Panc1 (cell line): ENCODE results near the gene OPTN. TPM values are rescaled to one million over a fixed set of nuclear protein-coding genes. Genes with fewer than 3 reads are reported as not detected.
"Not testable (repeated sequence)": the region's sequence is repeated elsewhere in the genome, so short reads cannot be mapped to it uniquely, and the experiment has no call there.

Experiments
- ATAC-seq: fragments of 200-7000 bp; cut with Tn5 transposase; 2 replicates; pipeline ENCODE4 v1.9.1; 2020; ENCODE audit warnings: mild to moderate bottlenecking, moderate library complexity
- BruUV-seq: library from RNA; stranded (reverse); fragments of 400-500 nt; replicated peaks from 2 replicates; lab custom pipeline; 2021; lab: Mats Ljungman, UMichigan
- CTCF ChIA-PET: fragments of 300-600 bp; sonication (Branson Sonifier 250); formaldehyde crosslinking; loops from one replicate; lab custom pipeline; 2022; ENCODE audit warnings: antibody characterized with exemption; lab: Charles Lee
- POLR2A ChIA-PET: fragments of 300-600 bp; sonication (Branson Sonifier 250); formaldehyde crosslinking; loops from one replicate; lab custom pipeline; 2022; ENCODE audit warnings: antibody characterized with exemption; lab: Charles Lee
- DNase-seq: peaks from one replicate; pipeline ENCODE4 v3.0.0-alpha.2; 2010; ENCODE audit warnings: low read depth, low spot score
- H3K27ac ChIP-seq: 2 replicates; pipeline ENCODE4 v1.5.1; 2011; ENCODE audit warnings: mild to moderate bottlenecking, low read length, inconsistent platforms
- H3K27me3 ChIP-seq: fragments of 200-500 bp; sonication (Bioruptor generic); 2 replicates; pipeline ENCODE4 v1.6.0; 2014; ENCODE audit warnings: low read length, inconsistent platforms; ENCODE audit not compliant: control insufficient read depth, insufficient read depth
- H3K36me3 ChIP-seq: fragments of 200-500 bp; sonication (Bioruptor generic); 2 replicates; pipeline ENCODE4 v1.5.1; 2014; ENCODE audit warnings: inconsistent platforms, mild to moderate bottlenecking, low read length, moderate library complexity; ENCODE audit not compliant: control insufficient read depth, insufficient read depth
- H3K4me1 ChIP-seq: 2 replicates; pipeline ENCODE4 v1.5.1; 2011; ENCODE audit warnings: inconsistent platforms, mild to moderate bottlenecking, low read length, moderate library complexity; ENCODE audit not compliant: control insufficient read depth, insufficient read depth
- H3K4me3 ChIP-seq, 2 experiments: 2 replicates each; pipeline ENCODE4 v1.5.1; 2011 to 2012; ENCODE audit warnings: low read depth in 2 of 2, low read length in 2 of 2, mild to moderate bottlenecking in 2 of 2, inconsistent platforms in 1 of 2, moderate library complexity in 1 of 2
- H3K9me3 ChIP-seq: fragments of 200-500 bp; sonication (Bioruptor generic); 2 replicates; pipeline ENCODE4 v1.5.1; 2014; ENCODE audit warnings: low read depth, mild to moderate bottlenecking, inconsistent platforms, low read length, moderate library complexity; ENCODE audit not compliant: control insufficient read depth, insufficient read depth
- POLR2AphosphoS5 ChIP-seq: IDR thresholded peaks from 2 replicates; pipeline ENCODE4 v1.6.1; 2012; ENCODE audit warnings: mild to moderate bottlenecking, low read depth, low read length, moderate library complexity
- SIN3A ChIP-seq: IDR thresholded peaks from 2 replicates; pipeline ENCODE4 v1.6.1; 2012; ENCODE audit warnings: low read depth, mild to moderate bottlenecking, low read length, moderate library complexity, borderline replicate concordance; ENCODE audit not compliant: insufficient read depth
- TCF7L2 ChIP-seq: IDR thresholded peaks from 2 replicates; pipeline ENCODE4 v1.6.1; 2011; ENCODE audit warnings: mild to moderate bottlenecking, low read depth, low read length, inconsistent platforms
- in situ Hi-C: cut with HindIII; loops from 2 replicates; pipeline ENCODE4 v1.10.0; 2016; ENCODE audit warnings: low sequenced_read_pairs, low pct_unique_long_range_greater_than_20kb
- intact Hi-C: fragments of 100-400 bp; cut with micrococcal nuclease; formaldehyde crosslinking; loops from one replicate; pipeline ENCODE4 v1.10.0; 2022; ENCODE audit not compliant: unreplicated experiment
- total RNA-seq: library from RNA; stranded (reverse); gene quantifications from one replicate; pipeline ENCODE4 v1.2.1, GENCODE V29; 2021; ENCODE audit not compliant: unreplicated experiment
- TF ChIP-seq, protein P1 (sequence below): fragments of 450-650 bp; IDR thresholded peaks from 2 replicates; pipeline ENCODE4 v1.5.1; 2017; ENCODE audit warnings: mild to moderate bottlenecking
- TF ChIP-seq, protein P2 (sequence below), 2 experiments: IDR thresholded peaks; 2 replicates each; pipeline ENCODE4 v1.6.1; 2011 to 2012; ENCODE audit warnings: low read depth in 2 of 2, control low read depth in 1 of 2, low read length in 1 of 2, mild to moderate bottlenecking in 1 of 2, moderate library complexity in 1 of 2; ENCODE audit not compliant: insufficient read depth in 1 of 2

Gene OPTN
- total RNA-seq, 1 experiment from 2014 or later: 66.8 TPM

DNA sequence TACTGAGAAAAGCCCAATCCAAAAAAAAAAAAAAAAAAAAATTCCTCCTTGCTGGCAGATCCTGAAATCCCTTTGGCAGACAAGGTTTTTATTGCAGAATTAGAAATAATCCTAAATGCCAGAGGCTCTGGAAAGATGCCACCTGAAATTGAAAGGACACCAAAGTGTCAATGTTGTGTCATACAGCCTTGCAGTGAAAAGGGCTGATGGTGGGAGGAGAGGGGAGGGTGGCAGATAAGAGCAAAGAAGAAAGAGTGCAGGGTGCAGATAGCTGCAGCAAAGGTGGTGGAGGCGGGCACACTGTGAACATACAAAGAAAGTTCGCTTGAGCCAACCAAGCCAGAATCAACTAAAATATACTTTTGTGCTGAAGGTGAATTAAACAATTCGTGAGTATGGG, 8.2 kb upstream of the OPTN start:
- no peaks in the 10 kb centered on the region for H3K27me3 ChIP-seq
- BruUV-seq: no TSS peak
- H3K9me3 ChIP-seq: no peaks in the 10 kb centered on the region
- TF ChIP-seq, protein P1, sequence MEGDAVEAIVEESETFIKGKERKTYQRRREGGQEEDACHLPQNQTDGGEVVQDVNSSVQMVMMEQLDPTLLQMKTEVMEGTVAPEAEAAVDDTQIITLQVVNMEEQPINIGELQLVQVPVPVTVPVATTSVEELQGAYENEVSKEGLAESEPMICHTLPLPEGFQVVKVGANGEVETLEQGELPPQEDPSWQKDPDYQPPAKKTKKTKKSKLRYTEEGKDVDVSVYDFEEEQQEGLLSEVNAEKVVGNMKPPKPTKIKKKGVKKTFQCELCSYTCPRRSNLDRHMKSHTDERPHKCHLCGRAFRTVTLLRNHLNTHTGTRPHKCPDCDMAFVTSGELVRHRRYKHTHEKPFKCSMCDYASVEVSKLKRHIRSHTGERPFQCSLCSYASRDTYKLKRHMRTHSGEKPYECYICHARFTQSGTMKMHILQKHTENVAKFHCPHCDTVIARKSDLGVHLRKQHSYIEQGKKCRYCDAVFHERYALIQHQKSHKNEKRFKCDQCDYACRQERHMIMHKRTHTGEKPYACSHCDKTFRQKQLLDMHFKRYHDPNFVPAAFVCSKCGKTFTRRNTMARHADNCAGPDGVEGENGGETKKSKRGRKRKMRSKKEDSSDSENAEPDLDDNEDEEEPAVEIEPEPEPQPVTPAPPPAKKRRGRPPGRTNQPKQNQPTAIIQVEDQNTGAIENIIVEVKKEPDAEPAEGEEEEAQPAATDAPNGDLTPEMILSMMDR: no peak
- TF ChIP-seq, protein P2, sequence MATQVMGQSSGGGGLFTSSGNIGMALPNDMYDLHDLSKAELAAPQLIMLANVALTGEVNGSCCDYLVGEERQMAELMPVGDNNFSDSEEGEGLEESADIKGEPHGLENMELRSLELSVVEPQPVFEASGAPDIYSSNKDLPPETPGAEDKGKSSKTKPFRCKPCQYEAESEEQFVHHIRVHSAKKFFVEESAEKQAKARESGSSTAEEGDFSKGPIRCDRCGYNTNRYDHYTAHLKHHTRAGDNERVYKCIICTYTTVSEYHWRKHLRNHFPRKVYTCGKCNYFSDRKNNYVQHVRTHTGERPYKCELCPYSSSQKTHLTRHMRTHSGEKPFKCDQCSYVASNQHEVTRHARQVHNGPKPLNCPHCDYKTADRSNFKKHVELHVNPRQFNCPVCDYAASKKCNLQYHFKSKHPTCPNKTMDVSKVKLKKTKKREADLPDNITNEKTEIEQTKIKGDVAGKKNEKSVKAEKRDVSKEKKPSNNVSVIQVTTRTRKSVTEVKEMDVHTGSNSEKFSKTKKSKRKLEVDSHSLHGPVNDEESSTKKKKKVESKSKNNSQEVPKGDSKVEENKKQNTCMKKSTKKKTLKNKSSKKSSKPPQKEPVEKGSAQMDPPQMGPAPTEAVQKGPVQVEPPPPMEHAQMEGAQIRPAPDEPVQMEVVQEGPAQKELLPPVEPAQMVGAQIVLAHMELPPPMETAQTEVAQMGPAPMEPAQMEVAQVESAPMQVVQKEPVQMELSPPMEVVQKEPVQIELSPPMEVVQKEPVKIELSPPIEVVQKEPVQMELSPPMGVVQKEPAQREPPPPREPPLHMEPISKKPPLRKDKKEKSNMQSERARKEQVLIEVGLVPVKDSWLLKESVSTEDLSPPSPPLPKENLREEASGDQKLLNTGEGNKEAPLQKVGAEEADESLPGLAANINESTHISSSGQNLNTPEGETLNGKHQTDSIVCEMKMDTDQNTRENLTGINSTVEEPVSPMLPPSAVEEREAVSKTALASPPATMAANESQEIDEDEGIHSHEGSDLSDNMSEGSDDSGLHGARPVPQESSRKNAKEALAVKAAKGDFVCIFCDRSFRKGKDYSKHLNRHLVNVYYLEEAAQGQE (IDR thresholded peaks at IDR 0.05; ENCODE audit: insufficient read depth in 1 of 2, low read depth in 2 of 2, low read length in 1 of 2): no peak
- no peak for TF ChIP-seq POLR2AphosphoS5
- TF ChIP-seq SIN3A: no peak
- TF ChIP-seq TCF7L2: no peak
- no peak overlapping the region for H3K27ac ChIP-seq
- no peak overlapping the region for H3K4me3 ChIP-seq
- intact Hi-C loops: no loop called here
- ChIA-PET POLR2A (no interaction called here), CTCF (no interaction called here)
- H3K36me3 ChIP-seq: no peaks in the 10 kb centered on the region
- DNase-seq (no peak), ATAC-seq (no peak)
- H3K4me1 ChIP-seq: no peaks in the 10 kb centered on the region
- in situ Hi-C loops: no loop called here

DNA sequence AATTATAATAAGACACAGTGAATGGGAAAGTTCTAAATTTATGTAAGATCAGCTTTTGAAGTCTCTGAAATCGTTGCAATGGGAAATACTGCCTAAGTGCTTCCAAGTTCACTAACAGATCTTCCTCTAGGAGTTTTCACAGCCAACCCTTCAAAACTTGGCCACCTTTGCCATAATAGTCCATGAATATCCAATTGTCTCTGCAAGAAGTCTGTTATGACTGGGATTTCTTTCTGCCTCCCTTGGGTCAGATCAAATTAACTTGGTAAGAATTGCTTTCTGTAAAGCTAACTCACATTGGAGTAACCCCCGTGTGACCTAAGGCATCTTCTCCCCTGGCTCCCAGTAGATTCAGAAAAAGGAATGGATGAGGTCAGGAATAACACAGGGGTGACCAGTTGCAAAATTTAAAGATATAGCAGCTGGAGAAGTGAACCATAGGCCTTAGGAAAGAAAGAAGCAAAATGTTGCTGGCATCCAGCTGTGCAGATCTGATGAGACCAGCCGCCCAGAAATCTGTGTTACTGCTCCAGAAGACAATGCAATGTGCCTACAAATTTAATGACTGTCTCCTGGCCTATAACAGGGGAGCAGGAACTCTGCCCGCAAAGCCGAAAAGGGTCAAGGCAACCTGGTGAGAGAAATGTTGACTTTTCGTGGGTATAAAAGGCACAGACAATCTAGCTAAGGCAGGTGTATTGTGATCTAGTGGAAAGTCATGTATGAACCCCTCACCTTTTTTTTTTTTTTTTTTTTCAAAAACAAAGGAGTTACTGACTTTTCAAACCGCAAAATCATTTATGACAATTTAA, 7.5 kb upstream of the OPTN start:
- ATAC-seq (no peak), DNase-seq (no peak)
- in situ Hi-C loops: no loop called here
- Histone ChIP-seq H3K27me3 (no peaks in the 10 kb centered on the region), H3K27ac (no peak overlapping the region), H3K9me3 (no peaks in the 10 kb centered on the region), H3K36me3 (no peaks in the 10 kb centered on the region), H3K4me3 (no peak overlapping the region), H3K4me1 (no peaks in the 10 kb centered on the region)
- TF ChIP-seq, protein P2 (IDR thresholded peaks at IDR 0.05; ENCODE audit: insufficient read depth in 1 of 2, low read depth in 2 of 2, low read length in 1 of 2): no peak
- TF ChIP-seq POLR2AphosphoS5: no peak
- no peak for TF ChIP-seq TCF7L2
- no peak for TF ChIP-seq SIN3A
- TF ChIP-seq, protein P1: no peak
- ChIA-PET POLR2A (no interaction called here), CTCF (interaction anchor here (0.6 kb wide), 1 partner anchor 375 kb away, joined by 8 read pairs; no protein-coding TSS in a partner anchor)
- BruUV-seq: no TSS peak
- intact Hi-C loops: no loop called here

DNA sequence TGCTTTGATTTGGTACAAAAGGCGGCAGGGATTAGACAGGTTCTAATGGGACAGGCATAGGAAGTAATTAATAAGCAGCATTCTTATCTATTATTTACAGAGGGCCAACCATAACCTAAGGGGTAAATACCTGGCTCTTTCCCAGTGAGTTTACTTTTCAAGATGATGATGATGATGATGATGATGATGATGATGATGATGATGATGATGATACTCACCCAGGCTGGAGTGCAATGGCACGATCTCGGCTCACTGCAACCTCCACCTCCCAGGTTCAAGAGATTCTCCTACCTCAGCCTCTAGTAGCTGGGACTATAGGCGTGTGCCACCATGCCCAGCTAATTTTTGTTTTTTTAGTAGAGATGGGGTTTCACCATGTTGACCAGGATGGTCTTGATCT, 5.9 kb upstream of the OPTN start:
- BruUV-seq, H3K4me3 ChIP-seq, H3K9me3 ChIP-seq, H3K36me3 ChIP-seq, POLR2A ChIA-PET, ATAC-seq, DNase-seq, H3K27me3 ChIP-seq, in situ Hi-C loops, H3K27ac ChIP-seq, H3K4me1 ChIP-seq, intact Hi-C loops, CTCF ChIA-PET: not testable (repeated sequence)
